WTC11 (cell line): ENCODE measurements around the gene MYRF.

Experiments
- CTCF ChIP-seq: fragments of 200-600 bp; IDR thresholded peaks from 2 replicates; pipeline ENCODE4 v1.8.0; 2022; ENCODE audit warnings: antibody characterized with exemption
- FOXK1 ChIP-seq: sonication (generic); formaldehyde crosslinking; IDR thresholded peaks from 2 replicates; pipeline ENCODE4 v1.8.0; 2022; ENCODE audit warnings: mild to moderate bottlenecking, moderate library complexity, missing genetic modification reagents
- IRF2 ChIP-seq: sonication (generic); formaldehyde crosslinking; IDR thresholded peaks from 2 replicates; pipeline ENCODE4 v1.8.0; 2022; ENCODE audit warnings: low read depth, missing genetic modification reagents, borderline replicate concordance
- TCF7 ChIP-seq: sonication (generic); formaldehyde crosslinking; IDR thresholded peaks from 2 replicates; pipeline ENCODE4 v1.8.0; 2022; ENCODE audit warnings: mild to moderate bottlenecking, low read depth, missing genetic modification reagents, moderate library complexity
- ZBTB21 ChIP-seq: sonication (generic); formaldehyde crosslinking; IDR thresholded peaks from 2 replicates; pipeline ENCODE4 v1.8.1; 2023; ENCODE audit warnings: mild to moderate bottlenecking, missing genetic modification reagents, borderline replicate concordance

DNA sequence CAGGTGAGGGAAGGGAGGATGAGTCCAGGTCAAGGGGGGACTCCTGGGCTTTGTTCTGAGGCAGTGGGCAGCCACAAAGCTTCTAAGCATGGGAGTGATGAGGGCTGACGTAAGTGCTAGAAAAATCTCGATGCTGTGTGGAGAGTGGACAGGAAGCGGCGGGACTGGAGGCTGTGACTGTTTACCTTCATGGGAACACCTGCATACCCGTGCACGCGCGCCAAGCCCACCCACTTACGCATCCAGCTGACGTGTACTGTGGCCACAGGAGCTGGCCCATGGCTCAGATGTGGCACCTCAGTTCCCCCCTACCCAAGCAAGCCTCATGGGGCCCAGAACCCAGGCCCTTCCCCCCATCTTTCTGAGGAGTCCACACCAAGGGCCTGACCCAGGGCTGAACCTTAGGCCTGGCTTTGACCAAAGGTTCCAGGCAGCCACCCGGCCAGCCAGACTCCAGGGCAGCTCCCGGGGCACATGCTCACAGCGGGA is 14.0 kb downstream of the MYRF start:
- no peak for TF ChIP-seq IRF2
- TF ChIP-seq CTCF = no peak
- TF ChIP-seq FOXK1 (CRISPR knock-in tag) = no peak
- no peak for TF ChIP-seq ZBTB21 (CRISPR knock-in tag)
- TF ChIP-seq TCF7 (CRISPR knock-in tag) = no peak
